HCT116 (cell line): ENCODE measurements around the gene FRRS1. TPM values are rescaled to one million over a fixed set of nuclear protein-coding genes. Genes with fewer than 3 reads are reported as not detected.

Experiments used
- ATAC-seq: fragments of 200-7000 bp; cut with Tn5 transposase; 2 replicates; pipeline ENCODE4 v1.9.1; 2020; ENCODE audit warnings: mild to moderate bottlenecking, moderate library complexity
- BruUV-seq: library from RNA; stranded (reverse); fragments of 400-500 nt; replicated peaks from 2 replicates; lab custom pipeline; 2021; lab: Mats Ljungman, UMichigan
- CTCF ChIA-PET: fragments of 300-600 bp; sonication (Branson Sonifier 250); formaldehyde crosslinking; loops from one replicate; lab custom pipeline; 2021; ENCODE audit warnings: antibody characterized with exemption; lab: Charles Lee
- POLR2A ChIA-PET: fragments of 300-600, 350-600 bp; sonication (Branson Sonifier 250); formaldehyde crosslinking; loops from one replicate; lab custom pipeline; 2021; ENCODE audit warnings: antibody characterized with exemption; lab: Charles Lee
- RAD21 ChIA-PET, 2 experiments: fragments of 300-600 bp; sonication (Branson Sonifier 250); formaldehyde crosslinking; loops; one replicate each; lab custom pipeline; 2023; ENCODE audit warnings: low total read pairs in 2 of 2; ENCODE audit not compliant: uncharacterized antibody in 2 of 2, unreplicated experiment in 2 of 2, low non-redundant PET in 1 of 2; lab: Charles Lee
- DNase-seq: peaks from one replicate; pipeline ENCODE4 v3.0.0-alpha.2; 2010; ENCODE audit warnings: low read depth, low spot score
- H2AFZ ChIP-seq: fragments of 200-600 bp; shearing (Covaris generic), sonication (generic); 2 replicates; pipeline ENCODE4 v1.6.1; 2017; ENCODE audit warnings: low read depth, mixed run types, mixed read lengths, antibody characterized with exemption, low read length; ENCODE audit not compliant: poor library complexity, severe bottlenecking
- H3K27ac ChIP-seq: 2 replicates; pipeline ENCODE4 v1.5.1; 2012; ENCODE audit warnings: low read depth, low read length
- H3K27me3 ChIP-seq: fragments of 200-600 bp; sonication (generic); 2 replicates; pipeline ENCODE4 v1.6.1; 2016; ENCODE audit warnings: mixed run types, low read length, mixed read lengths; ENCODE audit not compliant: insufficient read depth
- H3K36me3 ChIP-seq, 2 experiments: fragments of 200-500 bp in 1 of 2; fragments of 200-600 bp in 1 of 2; sonication (Bioruptor generic) in 1 of 2; sonication (generic) in 1 of 2; 2 replicates each; pipeline versions ENCODE4 v1.5.1 to v1.6.1; 2014 to 2016; ENCODE audit warnings: low read length in 2 of 2, inconsistent platforms in 1 of 2, mixed read lengths in 1 of 2, mixed run types in 1 of 2; ENCODE audit not compliant: insufficient read depth in 2 of 2, control insufficient read depth in 1 of 2
- H3K4me1 ChIP-seq, 2 experiments: fragments of 200-600 bp in 1 of 2; sonication (generic) in 1 of 2; 2 replicates each; pipeline versions ENCODE4 v1.5.1 to v1.6.1; 2012 to 2017; ENCODE audit warnings: low read length in 2 of 2, inconsistent platforms in 1 of 2, mild to moderate bottlenecking in 1 of 2, mixed read lengths in 1 of 2, mixed run types in 1 of 2, moderate library complexity in 1 of 2; ENCODE audit not compliant: insufficient read depth in 2 of 2, control insufficient read depth in 1 of 2
- H3K4me2 ChIP-seq: fragments of 200-600 bp; sonication (generic); 2 replicates; pipeline ENCODE4 v1.6.1; 2017; ENCODE audit warnings: mixed run types, low read length, mixed read lengths
- H3K4me3 ChIP-seq, 2 experiments: fragments of 200-600 bp in 1 of 2; sonication (generic) in 1 of 2; replicated peaks in 1 of 2; 2 replicates each; pipeline ENCODE4 v1.5.1; 2011 to 2016; ENCODE audit warnings: low read length in 2 of 2, control low read depth in 1 of 2, low read depth in 1 of 2, mild to moderate bottlenecking in 1 of 2, mixed read lengths in 1 of 2, mixed run types in 1 of 2
- H3K79me2 ChIP-seq: fragments of 200-600 bp; sonication (generic); 2 replicates; pipeline ENCODE4 v1.6.1; 2017; ENCODE audit warnings: mild to moderate bottlenecking, mixed run types, low read length, moderate library complexity, mixed read lengths; ENCODE audit not compliant: insufficient read depth
- H3K9ac ChIP-seq: fragments of 200-600 bp; sonication (generic); 2 replicates; pipeline ENCODE4 v1.6.1; 2016; ENCODE audit warnings: low read length, mixed read lengths
- H3K9me2 ChIP-seq: fragments of 200-600 bp; sonication (generic), shearing (Covaris generic); 2 replicates; pipeline ENCODE4 v1.6.1; 2017; ENCODE audit warnings: mixed run types, mild to moderate bottlenecking, moderate library complexity; ENCODE audit not compliant: insufficient read depth
- H3K9me3 ChIP-seq, 2 experiments: fragments of 200-500 bp in 1 of 2; fragments of 200-600 bp in 1 of 2; sonication (Bioruptor generic) in 1 of 2; sonication (generic) in 1 of 2; 2 replicates each; pipeline ENCODE4 v1.6.1; 2014 to 2017; ENCODE audit warnings: low read length in 2 of 2, mixed read lengths in 2 of 2, inconsistent platforms in 1 of 2, low read depth in 1 of 2, mild to moderate bottlenecking in 1 of 2, mixed run types in 1 of 2, moderate library complexity in 1 of 2; ENCODE audit not compliant: control insufficient read depth in 1 of 2, insufficient read depth in 1 of 2
- H4K20me1 ChIP-seq: fragments of 200-600 bp; sonication (generic), shearing (Covaris generic); 2 replicates; pipeline ENCODE4 v1.6.1; 2017; ENCODE audit warnings: mixed run types, mild to moderate bottlenecking, moderate library complexity; ENCODE audit not compliant: insufficient read depth
- EGR1 ChIP-seq: IDR thresholded peaks from 2 replicates; pipeline ENCODE4 v1.6.1; 2012; ENCODE audit warnings: low read depth
- ELF1 ChIP-seq: IDR thresholded peaks from 2 replicates; pipeline ENCODE4 v1.6.1; 2012; ENCODE audit warnings: low read depth, borderline replicate concordance
- EZH2 ChIP-seq: fragments of 200-600 bp; sonication (generic); IDR thresholded peaks from 2 replicates; pipeline ENCODE4 v1.6.1; 2017; ENCODE audit warnings: antibody characterized with exemption, mixed run types
- EZH2phosphoT487 ChIP-seq: fragments of 200-600 bp; IDR thresholded peaks from 2 replicates; pipeline ENCODE4 v1.6.1; 2018; ENCODE audit warnings: antibody characterized with exemption, borderline replicate concordance
- FOSL1 ChIP-seq: IDR thresholded peaks from 2 replicates; pipeline ENCODE4 v1.6.1; 2012; ENCODE audit warnings: low read depth
- POLR2A ChIP-seq: IDR thresholded peaks from 2 replicates; pipeline ENCODE4 v1.7.0; 2011; ENCODE audit warnings: borderline replicate concordance; ENCODE audit not compliant: insufficient read depth, insufficient read length; ENCODE audit errors: extremely low read depth
- SIN3A ChIP-seq: IDR thresholded peaks from 2 replicates; pipeline ENCODE4 v1.6.1; 2012; ENCODE audit warnings: low read depth
- SP1 ChIP-seq: IDR thresholded peaks from 2 replicates; pipeline ENCODE4 v1.6.1; 2012; ENCODE audit warnings: low read depth
- SRF ChIP-seq: IDR thresholded peaks from 2 replicates; pipeline ENCODE4 v1.6.1; 2012; ENCODE audit warnings: low read depth
- TCF7L2 ChIP-seq: IDR thresholded peaks from 2 replicates; pipeline ENCODE4 v1.7.0; 2011; ENCODE audit warnings: borderline replicate concordance, inconsistent platforms; ENCODE audit not compliant: insufficient read depth, insufficient read length; ENCODE audit errors: extremely low read depth
- ZFX ChIP-seq: fragments of 450-650 bp; IDR thresholded peaks from 2 replicates; pipeline ENCODE4 v1.6.1; 2017
- intact Hi-C: fragments of 100-400 bp; cut with micrococcal nuclease; formaldehyde crosslinking; loops from 2 replicates; pipeline ENCODE4 v1.10.0; 2022
- total RNA-seq: library from RNA; stranded (reverse); gene quantifications from one replicate; pipeline ENCODE4 v1.2.1, GENCODE V29; 2021; ENCODE audit not compliant: unreplicated experiment
- TF ChIP-seq, protein P1 (sequence below), 3 experiments: fragments of 200-600 bp in 1 of 3; sonication (generic) in 1 of 3; IDR thresholded peaks in 2 of 3; conservative IDR thresholded peaks in 1 of 3; 2 replicates each; pipeline ENCODE4 v1.5.1; 2012 to 2017; ENCODE audit warnings: low read depth in 2 of 3, low read length in 2 of 3, antibody characterized with exemption in 1 of 3, borderline replicate concordance in 1 of 3, control low read depth in 1 of 3, mild to moderate bottlenecking in 1 of 3, mixed read lengths in 1 of 3, mixed run types in 1 of 3, moderate library complexity in 1 of 3; ENCODE audit not compliant: insufficient read depth in 1 of 3
- TF ChIP-seq, protein P2 (sequence below): IDR thresholded peaks from 2 replicates; pipeline ENCODE4 v1.6.1; 2012
- TF ChIP-seq, protein P3 (sequence below): IDR thresholded peaks from 2 replicates; pipeline ENCODE4 v1.6.1; 2012

FRRS1 gene
- total RNA-seq, 1 experiment from 2014 or later: 19.8 TPM

DNA sequence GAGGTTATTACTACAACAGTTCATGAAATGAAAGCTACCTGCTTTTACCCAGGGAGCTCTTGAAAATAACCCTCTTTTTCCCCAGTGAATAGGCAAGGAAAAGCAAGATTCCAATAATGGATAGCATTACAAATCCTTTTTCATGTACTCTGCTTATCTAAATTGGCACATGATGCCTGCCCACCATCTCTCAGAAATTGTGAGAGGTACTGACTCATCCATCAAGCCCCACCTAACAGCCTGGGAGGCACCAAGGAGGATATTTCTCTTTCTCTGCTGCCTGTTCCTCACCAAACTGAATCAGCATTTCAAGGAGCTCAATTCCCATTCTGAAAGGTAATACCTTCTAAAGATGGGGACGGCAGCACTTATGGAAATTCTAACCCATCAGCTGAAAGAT is 86.2 kb downstream of the FRRS1 start:
- H3K9ac ChIP-seq: no peak overlapping the region

More for the DNA sequence above, 86.2 kb downstream of the FRRS1 start:
- no peaks in the 10 kb centered on the region for H3K9me3 ChIP-seq
- peaks cover 0 to 6% of the 10 kb centered on the region in 2 experiments; a peak in 1 of 4 replicates for H3K4me1 ChIP-seq
- H3K27me3 ChIP-seq: no peaks in the 10 kb centered on the region
- RAD21 ChIA-PET: no interaction called here
- CTCF ChIA-PET: no interaction called here
- H2AFZ ChIP-seq: no peak overlapping the region
- H4K20me1 ChIP-seq: no peaks in the 10 kb centered on the region
- POLR2A ChIA-PET: no interaction called here
- H3K27ac ChIP-seq: no peak overlapping the region
- no TSS peak for BruUV-seq
- TF ChIP-seq, protein P1, sequence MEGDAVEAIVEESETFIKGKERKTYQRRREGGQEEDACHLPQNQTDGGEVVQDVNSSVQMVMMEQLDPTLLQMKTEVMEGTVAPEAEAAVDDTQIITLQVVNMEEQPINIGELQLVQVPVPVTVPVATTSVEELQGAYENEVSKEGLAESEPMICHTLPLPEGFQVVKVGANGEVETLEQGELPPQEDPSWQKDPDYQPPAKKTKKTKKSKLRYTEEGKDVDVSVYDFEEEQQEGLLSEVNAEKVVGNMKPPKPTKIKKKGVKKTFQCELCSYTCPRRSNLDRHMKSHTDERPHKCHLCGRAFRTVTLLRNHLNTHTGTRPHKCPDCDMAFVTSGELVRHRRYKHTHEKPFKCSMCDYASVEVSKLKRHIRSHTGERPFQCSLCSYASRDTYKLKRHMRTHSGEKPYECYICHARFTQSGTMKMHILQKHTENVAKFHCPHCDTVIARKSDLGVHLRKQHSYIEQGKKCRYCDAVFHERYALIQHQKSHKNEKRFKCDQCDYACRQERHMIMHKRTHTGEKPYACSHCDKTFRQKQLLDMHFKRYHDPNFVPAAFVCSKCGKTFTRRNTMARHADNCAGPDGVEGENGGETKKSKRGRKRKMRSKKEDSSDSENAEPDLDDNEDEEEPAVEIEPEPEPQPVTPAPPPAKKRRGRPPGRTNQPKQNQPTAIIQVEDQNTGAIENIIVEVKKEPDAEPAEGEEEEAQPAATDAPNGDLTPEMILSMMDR (IDR thresholded peaks at IDR 0.05 in 2 of 3, conservative IDR thresholded peaks at IDR 0.05 in 1 of 3; ENCODE audit: borderline replicate concordance in 1 of 3, insufficient read depth in 1 of 3, low read depth in 2 of 3, low read length in 2 of 3): no peak
- TF ChIP-seq SIN3A: no peak
- no peak for TF ChIP-seq TCF7L2
- TF ChIP-seq, protein P2, sequence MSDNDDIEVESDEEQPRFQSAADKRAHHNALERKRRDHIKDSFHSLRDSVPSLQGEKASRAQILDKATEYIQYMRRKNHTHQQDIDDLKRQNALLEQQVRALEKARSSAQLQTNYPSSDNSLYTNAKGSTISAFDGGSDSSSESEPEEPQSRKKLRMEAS: no peak
- no peak for TF ChIP-seq FOSL1
- TF ChIP-seq SRF: no peak
- TF ChIP-seq ZFX: no peak
- TF ChIP-seq POLR2A: no peak
- TF ChIP-seq ELF1: no peak
- no peak for TF ChIP-seq SP1
- no peak for TF ChIP-seq EZH2
- TF ChIP-seq, protein P3, sequence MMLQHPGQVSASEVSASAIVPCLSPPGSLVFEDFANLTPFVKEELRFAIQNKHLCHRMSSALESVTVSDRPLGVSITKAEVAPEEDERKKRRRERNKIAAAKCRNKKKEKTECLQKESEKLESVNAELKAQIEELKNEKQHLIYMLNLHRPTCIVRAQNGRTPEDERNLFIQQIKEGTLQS: no peak
- TF ChIP-seq EGR1: no peak
- TF ChIP-seq EZH2phosphoT487: no peak
- H3K79me2 ChIP-seq: no peaks in the 10 kb centered on the region
- H3K4me3 ChIP-seq: no peak overlapping the region
- ATAC-seq (no peak), DNase-seq (no peak)
- H3K9me2 ChIP-seq: no peaks in the 10 kb centered on the region
- H3K4me2 ChIP-seq: no peak overlapping the region
- no peaks in the 10 kb centered on the region for H3K36me3 ChIP-seq
- intact Hi-C loops: no loop called here
